GM18511 (cell line): ENCODE results near the gene PLRG1.

Experiments used
- ATAC-seq: cut with Tn5 transposase; IDR thresholded peaks from one replicate; pipeline ENCODE4 v1.9.1; 2021; ENCODE audit warnings: mild to moderate bottlenecking, moderate library complexity; ENCODE audit not compliant: unreplicated experiment

Gene PLRG1

GRCh38 chr4:154526151-154526550, 24.0 kb downstream of the PLRG1 start:
- peak; percentile 62 for ATAC-seq

- no peak for ATAC-seq
Observed at GRCh38 chr4:154521607-154522006, 28.6 kb downstream of the PLRG1 start.

GRCh38 chr4:154519214-154519613, 31.0 kb downstream of the PLRG1 start:
- no peak for ATAC-seq

- ATAC-seq, result no peak
Observed at GRCh38 chr4:154517591-154517990, 32.6 kb downstream of the PLRG1 start.

GRCh38 chr4:154516318-154517029, 33.7 kb downstream of the PLRG1 start:
- ATAC-seq, result no peak

- no peak for ATAC-seq
Observed at GRCh38 chr4:154511981-154512380, 38.2 kb downstream of the PLRG1 start.

GRCh38 chr4:154511548-154511947, 38.7 kb downstream of the PLRG1 start:
- ATAC-seq, result no peak

- ATAC-seq, result no peak
Observed at GRCh38 chr4:154507156-154507555, 43.0 kb downstream of the PLRG1 start.

GRCh38 chr4:154506253-154506652, 43.9 kb downstream of the PLRG1 start:
- ATAC-seq, result peak; percentile 76

- no peak for ATAC-seq
Observed at GRCh38 chr4:154503598-154503997, 46.6 kb downstream of the PLRG1 start.

- no peak for ATAC-seq
Observed at GRCh38 chr4:154502111-154502510, 48.1 kb downstream of the PLRG1 start.

GRCh38 chr4:154497889-154498288, 52.3 kb downstream of the PLRG1 start:
- no peak for ATAC-seq

GRCh38 chr4:154495867-154496266, 54.3 kb downstream of the PLRG1 start:
- no peak for ATAC-seq

- peak; percentile 9 for ATAC-seq
Observed at GRCh38 chr4:154492288-154492687, 57.9 kb downstream of the PLRG1 start.

- peak; percentile 73 for ATAC-seq
Observed at GRCh38 chr4:154491341-154492271, 58.6 kb downstream of the PLRG1 start, which contains the start of gene DCHS2. Gene DCHS2 (minus strand): TSS chr4:154491799. CDS start chr4:154491355, 444 bp downstream.

GRCh38 chr4:154490583-154491340, 59.4 kb downstream of the PLRG1 start:
- peak; percentile 66 for ATAC-seq

- ATAC-seq, result no peak
Observed at GRCh38 chr4:154490234-154490582, 60.0 kb downstream of the PLRG1 start.

- no peak for ATAC-seq
Observed at GRCh38 chr4:154489558-154490233, 60.5 kb downstream of the PLRG1 start.

GRCh38 chr4:154487145-154487544, 63.1 kb downstream of the PLRG1 start:
- ATAC-seq, result no peak

GRCh38 chr4:154485127-154485773, 65.0 kb downstream of the PLRG1 start:
- ATAC-seq, result peak; percentile 100
